ENCODE measurements around the gene ADAMTS5.

- TF ChIP-seq CTCF (IDR thresholded peaks at IDR 0.05), result no peak
- TF ChIP-seq POLR2A (IDR thresholded peaks at IDR 0.05), result no peak
Observed at GRCh38 chr21:26883768-26884167, 83.1 kb downstream of the ADAMTS5 start.

Data from Peyer's patch (tissue), 4 donors.